Gastrocnemius medialis (tissue), 4 donors: Measurements from ENCODE around the gene POLR2B. TPM values are rescaled to one million over a fixed set of nuclear protein-coding genes. Genes with fewer than 3 reads are reported as not detected.
"Not testable (repeated sequence)": the region's sequence is repeated elsewhere in the genome, so short reads cannot be mapped to it uniquely, and the experiment has no call there.

ENCODE experiments used
- ATAC-seq, 2 donors: fragments of 150-250 bp; one replicate each; pipeline ENCODE4 v1.9.1; 2016
- DNase-seq, 2 donors: peaks; one replicate each; pipeline ENCODE4 v3.0.0-alpha.2; 2019
- H3K27ac ChIP-seq, 4 donors: fragments of 200-600 bp; sonication (generic); 1 replicate in 1 of 4; 2 replicates in 3 of 4; pipeline ENCODE4 v1.5.1; 2016 to 2018; ENCODE audit warnings: mild to moderate bottlenecking in 2 of 4, moderate library complexity in 1 of 4
- H3K27me3 ChIP-seq, 3 donors: fragments of 200-600 bp; sonication (generic) in 2 of 3; 1 replicate in 1 of 3; 2 replicates in 2 of 3; pipeline versions ENCODE4 v1.5.1 to v1.6.0; 2016 to 2019; ENCODE audit warnings: mild to moderate bottlenecking in 1 of 3, moderate library complexity in 1 of 3
- H3K36me3 ChIP-seq, 2 donors: fragments of 200-600 bp; sonication (generic) in 1 of 2; one replicate each; pipeline ENCODE4 v1.5.1; 2017 to 2018
- H3K4me1 ChIP-seq, 2 donors: fragments of 200-600 bp; sonication (generic) in 1 of 2; one replicate each; pipeline ENCODE4 v1.5.1; 2016 to 2017; ENCODE audit warnings: mild to moderate bottlenecking in 2 of 2
- H3K4me3 ChIP-seq, 4 donors: fragments of 200-600 bp; sonication (generic) in 3 of 4; 1 replicate in 1 of 4; 2 replicates in 3 of 4; pipeline ENCODE4 v1.5.1; 2016 to 2019; ENCODE audit warnings: mild to moderate bottlenecking in 2 of 4
- H3K9me3 ChIP-seq, 3 donors: fragments of 200-600 bp; sonication (generic) in 2 of 3; 1 replicate in 1 of 3; 2 replicates in 2 of 3; pipeline ENCODE4 v1.5.1; 2016 to 2019
- CTCF ChIP-seq, 5 experiments: fragments of 450-650 bp in 3 of 5; fragments of 200-600 bp in 2 of 5; sonication (generic) in 2 of 5; IDR thresholded peaks in 4 of 5; conservative IDR thresholded peaks in 1 of 5; 1 replicate in 4 of 5; 2 replicates in 1 of 5; pipeline ENCODE4 v1.5.1; 2016 to 2019; ENCODE audit warnings: antibody characterized with exemption in 5 of 5, mild to moderate bottlenecking in 3 of 5, moderate library complexity in 3 of 5
- POLR2A ChIP-seq, 2 donors: fragments of 450-650 bp; IDR thresholded peaks; one replicate each; pipeline ENCODE4 v1.6.1; 2017; ENCODE audit warnings: antibody characterized with exemption in 2 of 2, mild to moderate bottlenecking in 2 of 2, moderate library complexity in 2 of 2
- in situ Hi-C, 4 donors: fragments of 200-750 bp; cut with MboI; loops; one replicate each; pipeline versions ENCODE4 v1.15.0 to v1.8.0; 2017; ENCODE audit warnings: low sequenced_read_pairs in 4 of 4
- intact Hi-C: fragments of 100-400 bp; cut with DNase I; formaldehyde crosslinking; loops from one replicate; pipeline ENCODE4 v1.15.1; 2023; ENCODE audit warnings: low total_unique reads
- total RNA-seq, 4 donors: library from RNA; depleted of rRNA; stranded (reverse); fragments of >200 nt; gene quantifications; one replicate each; pipeline versions ENCODE4 v1.1.0 to v1.2.3, GENCODE V29; 2016

Gene POLR2B
- total RNA-seq, 4 donors from 2014 or later, result 67.1 to 90.7 (median 84.1) TPM

- no peaks in the 10 kb centered on the region for H3K27me3 ChIP-seq
- no peak overlapping the region for H3K4me3 ChIP-seq
- in situ Hi-C loops, result no loop called here
- intact Hi-C loops, result loop anchor here (5.0 kb wide), 1 partner anchor 67 kb away; the partner anchor contains the start of gene IGFBP7
- ATAC-seq, result no peak
- no peaks in the 10 kb centered on the region for H3K9me3 ChIP-seq
- no peaks in the 10 kb centered on the region for H3K36me3 ChIP-seq
- H3K4me1 ChIP-seq, result peaks cover 6 to 31% of the 10 kb centered on the region in 2 donors
- H3K27ac ChIP-seq, result peak overlapping the region; percentile 25 to 73 (median 62)
- DNase-seq, result no peak
- TF ChIP-seq CTCF (IDR thresholded peaks at IDR 0.05 in 4 of 5, conservative IDR thresholded peaks at IDR 0.05 in 1 of 5), result no peak
- no peak for TF ChIP-seq POLR2A (IDR thresholded peaks at IDR 0.05)
Observed at GRCh38 chr4:57044996-57045395, 66.3 kb downstream of the POLR2B start.

- in situ Hi-C loops, intact Hi-C loops: not testable (repeated sequence)
Observed at GRCh38 chr4:57047046-57047445, 68.3 kb downstream of the POLR2B start.

GRCh38 chr4:57048590-57049304 is 70.1 kb downstream of the POLR2B start:
- intact Hi-C loops (no loop called here), in situ Hi-C loops (no loop called here)
- ATAC-seq, result no peak
- Histone ChIP-seq H3K36me3 (no peaks in the 10 kb centered on the region), H3K9me3 (no peaks in the 10 kb centered on the region), H3K4me3 (no peak overlapping the region), H3K27ac (peak overlapping the region; percentile 9 to 55 (median 36)), H3K4me1 (peaks cover 9 to 34% of the 10 kb centered on the region in 2 donors), H3K27me3 (no peaks in the 10 kb centered on the region)
- TF ChIP-seq POLR2A (IDR thresholded peaks at IDR 0.05) (no peak), CTCF (IDR thresholded peaks at IDR 0.05 in 4 of 5, conservative IDR thresholded peaks at IDR 0.05 in 1 of 5) (no peak)
- DNase-seq, result no peak

More at GRCh38 chr4:57047046-57047445, 68.3 kb downstream of the POLR2B start:
- not testable (repeated sequence) for DNase-seq, H3K27me3 ChIP-seq, H3K9me3 ChIP-seq, H3K36me3 ChIP-seq, H3K4me3 ChIP-seq, ATAC-seq
- Histone ChIP-seq H3K27ac (peak overlapping the region in 2 of 4 donors; percentile 64 to 73), H3K4me1 (peaks cover 10 to 42% of the 10 kb centered on the region in 2 donors)

GRCh38 chr4:57051095-57051494 is 72.4 kb downstream of the POLR2B start:
- Histone ChIP-seq H3K4me1 (peaks cover 4 to 23% of the 10 kb centered on the region in 2 donors), H3K9me3 (no peaks in the 10 kb centered on the region), H3K27me3 (no peaks in the 10 kb centered on the region), H3K4me3 (no peak overlapping the region), H3K27ac (peak overlapping the region in 3 of 4 donors; percentile 9 to 52 (median 42)), H3K36me3 (no peaks in the 10 kb centered on the region)
- intact Hi-C loops, result no loop called here
- TF ChIP-seq POLR2A (IDR thresholded peaks at IDR 0.05) (no peak), CTCF (IDR thresholded peaks at IDR 0.05 in 4 of 5, conservative IDR thresholded peaks at IDR 0.05 in 1 of 5) (no peak)
- in situ Hi-C loops, result no loop called here
- DNase-seq, result no peak
- ATAC-seq, result no peak

GRCh38 chr4:57051524-57051923 is 72.8 kb downstream of the POLR2B start:
- Histone ChIP-seq H3K9me3 (no peaks in the 10 kb centered on the region), H3K27ac (peak overlapping the region in 3 of 4 donors; percentile 9 to 52 (median 42)), H3K4me1 (peaks cover 4 to 20% of the 10 kb centered on the region in 2 donors), H3K4me3 (no peak overlapping the region), H3K27me3 (no peaks in the 10 kb centered on the region), H3K36me3 (no peaks in the 10 kb centered on the region)
- ATAC-seq, result no peak
- intact Hi-C loops (no loop called here), in situ Hi-C loops (no loop called here)
- no peak for TF ChIP-seq CTCF (IDR thresholded peaks at IDR 0.05 in 4 of 5, conservative IDR thresholded peaks at IDR 0.05 in 1 of 5)
- DNase-seq, result no peak
